ENCODE measurements around the gene RNU6-7. TPM values are rescaled to one million over a fixed set of nuclear protein-coding genes. Genes with fewer than 3 reads are reported as not detected.

The RNU6-7 gene
- total and polyA plus RNA-seq, 2 experiments from 2014 or later, result not detected

- Histone ChIP-seq H3K27ac (no peak overlapping the region), H3K4me3 (no peak overlapping the region), H3K79me2 (no peaks in the 10 kb centered on the region), H3K36me3 (replicated peaks; ENCODE audit: insufficient read depth, low read depth) (no peaks in the 10 kb centered on the region), H2AFZ (no peak overlapping the region), H3K27me3 (no peaks in the 10 kb centered on the region), H3K4me1 (ENCODE audit: insufficient read depth) (peaks cover 4% of the 10 kb centered on the region), H3K4me2 (no peak overlapping the region), H3K9me2 (replicated peaks; ENCODE audit: insufficient read depth) (no peaks in the 10 kb centered on the region), H3K9me3 (ENCODE audit: low read depth) (no peaks in the 10 kb centered on the region), H4K20me1 (ENCODE audit: insufficient read depth, poor library complexity, severe bottlenecking) (no peaks in the 10 kb centered on the region)
- WGBS (ENCODE audit: low lambda C conversion rate, missing lambda C conversion rate), result 77% methylated on average over 3 of the region's 3 CpGs
- TF ChIP-seq EZH2phosphoT487 (IDR thresholded peaks at IDR 0.05; ENCODE audit: low read depth, severe bottlenecking, unreplicated experiment) (no peak), CTCF (IDR thresholded peaks at IDR 0.05; ENCODE audit: poor library complexity) (no peak), EZH2 (IDR thresholded peaks at IDR 0.05; ENCODE audit: borderline replicate concordance) (no peak)
- no peak for DNase-seq (ENCODE audit: low spot score)
Measured at GRCh38 chr14:32250681-32251080, 48.8 kb downstream of the RNU6-7 start.

GRCh38 chr14:32251530-32251929 is 49.7 kb downstream of the RNU6-7 start:
- H3K4me1 ChIP-seq (ENCODE audit: insufficient read depth), result peaks cover 4% of the 10 kb centered on the region
- H3K79me2 ChIP-seq, result no peaks in the 10 kb centered on the region
- TF ChIP-seq EZH2 (IDR thresholded peaks at IDR 0.05; ENCODE audit: borderline replicate concordance) (no peak), CTCF (IDR thresholded peaks at IDR 0.05; ENCODE audit: poor library complexity) (no peak), EZH2phosphoT487 (IDR thresholded peaks at IDR 0.05; ENCODE audit: low read depth, severe bottlenecking, unreplicated experiment) (no peak)
- DNase-seq (ENCODE audit: low spot score), result no peak
- H2AFZ ChIP-seq, result peak overlapping the region; percentile 20
- no peaks in the 10 kb centered on the region for H4K20me1 ChIP-seq (ENCODE audit: insufficient read depth, poor library complexity, severe bottlenecking)
- H3K27me3 ChIP-seq, result no peaks in the 10 kb centered on the region
- no peak overlapping the region for H3K4me3 ChIP-seq
- no peaks in the 10 kb centered on the region for H3K9me3 ChIP-seq (ENCODE audit: low read depth)
- WGBS (ENCODE audit: low lambda C conversion rate, missing lambda C conversion rate), result 57% methylated on average over 4 of the region's 4 CpGs
- no peaks in the 10 kb centered on the region for H3K9me2 ChIP-seq (replicated peaks; ENCODE audit: insufficient read depth)
- no peak overlapping the region for H3K4me2 ChIP-seq
- no peaks in the 10 kb centered on the region for H3K36me3 ChIP-seq (replicated peaks; ENCODE audit: insufficient read depth, low read depth)
- H3K27ac ChIP-seq, result peak overlapping the region; percentile 7

Small RNA genes lying within 50 kb of the gene (small RNA-seq; reads per million reads assigned to genes)
- gene RNU6-7, result 1.3 reads per million, percentile 79 among the genes with 10 or more reads in this experiment
- gene RNU6-8, result 0.25 reads per million

Other genes with a start within 250 kb of the RNU6-7 start
- 136 and 144 TPM in 2 replicates for gene ARHGAP5, start 124.7 kb upstream of the RNU6-7 start, total RNA-seq
- 14.2 and 16.5 TPM in 2 replicates for gene ARHGAP5, start 124.7 kb upstream of the RNU6-7 start, polyA plus RNA-seq
- gene RNU6-8, start 1.2 kb downstream of the RNU6-7 start, total RNA-seq, result not detected in 2 replicates
- not detected in 2 replicates for gene RNU6-8, start 1.2 kb downstream of the RNU6-7 start, polyA plus RNA-seq
- gene AKAP6, start 127.3 kb downstream of the RNU6-7 start, total RNA-seq, result 1.6 and 2.1 TPM in 2 replicates
- 0.46 and 1.1 TPM in 2 replicates for gene AKAP6, start 127.3 kb downstream of the RNU6-7 start, polyA plus RNA-seq

Data from hepatocyte (in vitro differentiated cells).